Suprapubic skin (tissue), 4 donors: ENCODE data around the gene NALF2. TPM values are rescaled to one million over a fixed set of nuclear protein-coding genes. Genes with fewer than 3 reads are reported as not detected.

Source experiments
- DNase-seq, 2 donors: peaks; one replicate each; pipeline ENCODE4 v3.0.0-alpha.2; 2019; ENCODE audit warnings: low spot score in 2 of 2
- H3K27ac ChIP-seq: fragments of 200-600 bp; sonication (generic); one replicate; pipeline ENCODE4 v1.5.1; 2019
- H3K27me3 ChIP-seq: fragments of 200-600 bp; sonication (generic); one replicate; pipeline ENCODE4 v1.5.1; 2019
- H3K36me3 ChIP-seq: fragments of 200-600 bp; sonication (generic); one replicate; pipeline ENCODE4 v1.5.1; 2019
- H3K4me1 ChIP-seq: fragments of 200-600 bp; sonication (generic); one replicate; pipeline ENCODE4 v1.5.1; 2019
- H3K4me3 ChIP-seq: fragments of 200-600 bp; sonication (generic); one replicate; pipeline ENCODE4 v1.5.1; 2019; ENCODE audit warnings: mild to moderate bottlenecking
- H3K9me3 ChIP-seq: fragments of 200-600 bp; sonication (generic); one replicate; pipeline ENCODE4 v1.5.1; 2019
- CTCF ChIP-seq, 2 donors: fragments of 200-600 bp in 1 of 2; fragments of 450-650 bp in 1 of 2; sonication (generic) in 1 of 2; IDR thresholded peaks; one replicate each; pipeline ENCODE4 v1.5.1; 2016 to 2019; ENCODE audit warnings: antibody characterized with exemption in 2 of 2, mild to moderate bottlenecking in 1 of 2, moderate library complexity in 1 of 2
- EP300 ChIP-seq: sonication (generic); formaldehyde crosslinking; IDR thresholded peaks from one replicate; pipeline ENCODE4 v1.6.1; 2017; ENCODE audit warnings: antibody characterized with exemption
- POLR2A ChIP-seq, 2 donors: fragments of 450-650 bp; IDR thresholded peaks; one replicate each; pipeline ENCODE4 v1.6.1; 2017; ENCODE audit warnings: antibody characterized with exemption in 2 of 2, mild to moderate bottlenecking in 2 of 2, moderate library complexity in 2 of 2
- POLR2AphosphoS5 ChIP-seq, 3 donors: sonication (generic); formaldehyde crosslinking; IDR thresholded peaks; one replicate each; pipeline ENCODE4 v1.6.1; 2017; ENCODE audit warnings: antibody characterized with exemption in 3 of 3
- WGBS: methylation state at CpG from one replicate; pipeline ENCODE4 v1.1.5; 2018; 5-methylcytosine and 5-hydroxymethylcytosine counted together
- total RNA-seq, 4 donors: library from RNA; depleted of rRNA; stranded (reverse); fragments of >200 nt; gene quantifications; one replicate each; pipeline ENCODE4 v1.1.0, GENCODE V29; 2016

The NALF2 gene
- total RNA-seq, 4 donors from 2014 or later = 0.10 TPM; not detected in 3

GRCh38 chrX:69504626-69505612, 793 bp downstream of the NALF2 start:
- Histone ChIP-seq H3K27me3 (peaks cover 39% of the 10 kb centered on the region), H3K27ac (no peak overlapping the region), H3K9me3 (no peaks in the 10 kb centered on the region), H3K36me3 (no peaks in the 10 kb centered on the region), H3K4me1 (peaks cover 14% of the 10 kb centered on the region), H3K4me3 (peak overlapping the region; percentile 53)
- 51% methylated on average over 11 of the region's 146 CpGs for WGBS
- no peak for DNase-seq
- TF ChIP-seq CTCF (IDR thresholded peaks at IDR 0.05) = no peak

GRCh38 chrX:69505772-69506616, 1.9 kb downstream of the NALF2 start:
- no peaks in the 10 kb centered on the region for H3K36me3 ChIP-seq
- H3K27me3 ChIP-seq = peaks cover 36% of the 10 kb centered on the region
- TF ChIP-seq POLR2AphosphoS5 (IDR thresholded peaks at IDR 0.05) (no peak), CTCF (IDR thresholded peaks at IDR 0.05) (no peak), POLR2A (IDR thresholded peaks at IDR 0.05) (no peak), EP300 (no peak)
- H3K9me3 ChIP-seq = no peaks in the 10 kb centered on the region
- 66% methylated on average over 29 of the region's 36 CpGs for WGBS
- peaks cover 14% of the 10 kb centered on the region for H3K4me1 ChIP-seq
- peak overlapping the region; percentile 53 for H3K4me3 ChIP-seq
- no peak overlapping the region for H3K27ac ChIP-seq
- no peak for DNase-seq

GRCh38 chrX:69506617-69507499, 2.7 kb downstream of the NALF2 start:
- H3K27ac ChIP-seq = no peak overlapping the region
- 71% methylated on average over 14 of the region's 15 CpGs for WGBS
- H3K36me3 ChIP-seq = no peaks in the 10 kb centered on the region
- H3K9me3 ChIP-seq = no peaks in the 10 kb centered on the region
- TF ChIP-seq EP300 = no peak
- TF ChIP-seq POLR2A (IDR thresholded peaks at IDR 0.05) = no peak
- TF ChIP-seq POLR2AphosphoS5 (IDR thresholded peaks at IDR 0.05) = no peak
- no peak for TF ChIP-seq CTCF (IDR thresholded peaks at IDR 0.05)
- H3K4me3 ChIP-seq = no peak overlapping the region
- peaks cover 35% of the 10 kb centered on the region for H3K27me3 ChIP-seq
- H3K4me1 ChIP-seq = peaks cover 14% of the 10 kb centered on the region
- DNase-seq = no peak

- Histone ChIP-seq H3K9me3 (no peaks in the 10 kb centered on the region), H3K4me3 (no peak overlapping the region), H3K27ac (no peak overlapping the region), H3K27me3 (peaks cover 35% of the 10 kb centered on the region), H3K36me3 (no peaks in the 10 kb centered on the region), H3K4me1 (peaks cover 14% of the 10 kb centered on the region)
- no peak for DNase-seq
- WGBS = 68% methylated on average over 7 of the region's 7 CpGs
- TF ChIP-seq EP300 = no peak
- no peak for TF ChIP-seq POLR2A (IDR thresholded peaks at IDR 0.05)
- TF ChIP-seq POLR2AphosphoS5 (IDR thresholded peaks at IDR 0.05) = no peak
- TF ChIP-seq CTCF (IDR thresholded peaks at IDR 0.05) = no peak
Measured at GRCh38 chrX:69507500-69507789, 3.3 kb downstream of the NALF2 start.
